Smooth muscle cell (in vitro differentiated cells): Measurements from ENCODE around the gene REXO4. TPM values are rescaled to one million over a fixed set of nuclear protein-coding genes. Genes with fewer than 3 reads are reported as not detected.
A peak's percentile ranks its signal among the peaks of the same experiment; 100 is the strongest.

ENCODE experiments used
- DNase-seq: peaks from one replicate; lab custom pipeline; 2025; ENCODE audit not compliant: unreplicated experiment; lab: John Stamatoyannopoulos, UW
- H2AFZ ChIP-seq: fragments of 200-600 bp; sonication (generic); 2 replicates; pipeline ENCODE4 v1.6.0; 2016; ENCODE audit warnings: antibody characterized with exemption, low read depth, mild to moderate bottlenecking
- H3F3A ChIP-seq: fragments of 200-600 bp; sonication (generic); 2 replicates; pipeline ENCODE4 v1.6.0; 2017; ENCODE audit warnings: antibody characterized with exemption, low read depth
- H3K27ac ChIP-seq: fragments of 200-600 bp; sonication (generic); 2 replicates; pipeline ENCODE4 v1.5.1; 2016; ENCODE audit warnings: low read depth, mild to moderate bottlenecking
- H3K27me3 ChIP-seq: fragments of 200-600 bp; sonication (generic); 2 replicates; pipeline ENCODE4 v1.6.1; 2016; ENCODE audit warnings: low read depth, mild to moderate bottlenecking
- H3K36me3 ChIP-seq: fragments of 200-600 bp; sonication (generic); 2 replicates; pipeline ENCODE4 v1.5.1; 2016; ENCODE audit warnings: low read depth
- H3K4me1 ChIP-seq: fragments of 200-600 bp; sonication (generic); 2 replicates; pipeline ENCODE4 v1.5.1; 2016; ENCODE audit warnings: low read depth
- H3K4me2 ChIP-seq: fragments of 200-600 bp; sonication (generic); 2 replicates; pipeline ENCODE4 v1.6.0; 2016; ENCODE audit warnings: mild to moderate bottlenecking
- H3K4me3 ChIP-seq: fragments of 200-600 bp; sonication (generic); 2 replicates; pipeline ENCODE4 v1.5.1; 2016; ENCODE audit warnings: mild to moderate bottlenecking
- H3K79me2 ChIP-seq: fragments of 200-600 bp; sonication (generic); 2 replicates; pipeline ENCODE4 v1.6.0; 2016; ENCODE audit warnings: low read depth, mild to moderate bottlenecking
- H3K9ac ChIP-seq: fragments of 200-600 bp; sonication (generic); 2 replicates; pipeline ENCODE4 v1.6.0; 2016; ENCODE audit warnings: low read depth
- H3K9me3 ChIP-seq: fragments of 200-600 bp; sonication (generic); replicated peaks from 2 replicates; pipeline ENCODE4 v1.5.1; 2016; ENCODE audit warnings: low read depth
- H4K20me1 ChIP-seq: fragments of 200-600 bp; sonication (generic); 2 replicates; pipeline ENCODE4 v1.6.0; 2016; ENCODE audit warnings: low read depth
- WGBS: methylation state at CpG from one replicate; pipeline ENCODE4 v1.1.7; 2016; ENCODE audit warnings: low lambda C conversion rate; 5-methylcytosine and 5-hydroxymethylcytosine counted together
- polyA plus RNA-seq: library from polyadenylated mRNA; unstranded; fragments of >200 nt; fragmentation: Nextera tagmentation; extraction: Ambion mirVana; gene quantifications from 2 replicates; pipeline ENCODE4 v1.2.1, GENCODE V29; 2016
- total RNA-seq: library from RNA; depleted of rRNA; stranded (reverse); fragments of >200 nt; gene quantifications from 2 replicates; pipeline ENCODE4 v1.2.3, GENCODE V29; 2014
- TF ChIP-seq, protein P1 (sequence below): fragments of 200-600 bp; sonication (generic); IDR thresholded peaks from 2 replicates; pipeline ENCODE4 v1.5.1; 2017; ENCODE audit warnings: borderline replicate concordance, mild to moderate bottlenecking, antibody characterized with exemption; ENCODE audit not compliant: insufficient read depth, poor library complexity, severe bottlenecking

REXO4 gene
- total and polyA plus RNA-seq, 2 experiments from 2014 or later = 11.5 to 18.5 TPM

DNA sequence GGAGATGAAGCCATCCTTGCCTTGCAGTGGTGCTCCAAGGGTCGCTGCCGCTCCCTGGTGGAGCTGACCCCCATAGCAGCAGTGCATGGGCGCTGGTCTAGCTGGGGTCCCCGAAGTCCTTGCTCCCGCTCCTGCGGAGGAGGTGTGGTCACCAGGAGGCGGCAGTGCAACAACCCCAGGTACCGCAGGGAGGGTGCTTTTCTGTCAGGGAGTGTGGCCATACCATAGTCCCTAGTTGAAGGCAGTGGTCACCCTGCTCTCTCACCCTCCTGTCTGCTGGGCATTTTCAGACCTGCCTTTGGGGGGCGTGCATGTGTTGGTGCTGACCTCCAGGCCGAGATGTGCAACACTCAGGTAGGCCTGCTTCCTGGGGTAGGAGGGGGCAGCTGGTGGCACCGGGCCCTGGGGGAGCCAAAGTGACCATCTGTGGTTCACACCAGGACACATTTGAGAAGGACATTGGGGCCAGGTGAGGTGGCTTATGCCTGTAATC lies 15.6 kb upstream of the REXO4 start:
- Histone ChIP-seq H3F3A (no peaks in the 10 kb centered on the region), H3K36me3 (no peaks in the 10 kb centered on the region), H3K27me3 (no peaks in the 10 kb centered on the region), H3K4me2 (no peak overlapping the region), H4K20me1 (no peaks in the 10 kb centered on the region), H3K9ac (no peak overlapping the region), H3K9me3 (no peaks in the 10 kb centered on the region), H3K4me1 (no peaks in the 10 kb centered on the region), H2AFZ (no peak overlapping the region), H3K4me3 (no peak overlapping the region), H3K27ac (no peak overlapping the region), H3K79me2 (no peaks in the 10 kb centered on the region)
- TF ChIP-seq, protein P1, sequence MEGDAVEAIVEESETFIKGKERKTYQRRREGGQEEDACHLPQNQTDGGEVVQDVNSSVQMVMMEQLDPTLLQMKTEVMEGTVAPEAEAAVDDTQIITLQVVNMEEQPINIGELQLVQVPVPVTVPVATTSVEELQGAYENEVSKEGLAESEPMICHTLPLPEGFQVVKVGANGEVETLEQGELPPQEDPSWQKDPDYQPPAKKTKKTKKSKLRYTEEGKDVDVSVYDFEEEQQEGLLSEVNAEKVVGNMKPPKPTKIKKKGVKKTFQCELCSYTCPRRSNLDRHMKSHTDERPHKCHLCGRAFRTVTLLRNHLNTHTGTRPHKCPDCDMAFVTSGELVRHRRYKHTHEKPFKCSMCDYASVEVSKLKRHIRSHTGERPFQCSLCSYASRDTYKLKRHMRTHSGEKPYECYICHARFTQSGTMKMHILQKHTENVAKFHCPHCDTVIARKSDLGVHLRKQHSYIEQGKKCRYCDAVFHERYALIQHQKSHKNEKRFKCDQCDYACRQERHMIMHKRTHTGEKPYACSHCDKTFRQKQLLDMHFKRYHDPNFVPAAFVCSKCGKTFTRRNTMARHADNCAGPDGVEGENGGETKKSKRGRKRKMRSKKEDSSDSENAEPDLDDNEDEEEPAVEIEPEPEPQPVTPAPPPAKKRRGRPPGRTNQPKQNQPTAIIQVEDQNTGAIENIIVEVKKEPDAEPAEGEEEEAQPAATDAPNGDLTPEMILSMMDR = no peak
- 86% methylated on average over 10 of the region's 11 CpGs for WGBS
- no peak for DNase-seq

DNA sequence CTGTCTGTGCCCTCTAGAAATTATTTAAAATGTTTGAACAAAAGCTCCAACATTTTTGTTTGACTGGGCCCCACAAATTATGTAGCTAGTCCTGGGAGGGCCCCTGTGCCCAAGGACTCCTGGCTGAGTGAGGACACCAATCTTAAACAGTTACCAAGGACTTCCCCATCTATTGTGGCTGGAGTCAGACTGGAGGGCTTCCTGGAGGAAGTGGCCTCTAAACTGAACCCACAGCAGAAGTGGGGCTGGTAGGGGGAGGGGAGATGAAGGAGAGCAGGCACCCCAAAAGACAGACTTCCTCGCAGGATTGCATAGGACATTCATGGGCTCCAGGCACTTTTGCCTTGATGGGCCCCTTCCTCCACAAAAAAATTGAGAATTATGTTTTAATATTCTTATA lies 12.4 kb upstream of the REXO4 start:
- TF ChIP-seq, protein P1 = no peak

DNA sequence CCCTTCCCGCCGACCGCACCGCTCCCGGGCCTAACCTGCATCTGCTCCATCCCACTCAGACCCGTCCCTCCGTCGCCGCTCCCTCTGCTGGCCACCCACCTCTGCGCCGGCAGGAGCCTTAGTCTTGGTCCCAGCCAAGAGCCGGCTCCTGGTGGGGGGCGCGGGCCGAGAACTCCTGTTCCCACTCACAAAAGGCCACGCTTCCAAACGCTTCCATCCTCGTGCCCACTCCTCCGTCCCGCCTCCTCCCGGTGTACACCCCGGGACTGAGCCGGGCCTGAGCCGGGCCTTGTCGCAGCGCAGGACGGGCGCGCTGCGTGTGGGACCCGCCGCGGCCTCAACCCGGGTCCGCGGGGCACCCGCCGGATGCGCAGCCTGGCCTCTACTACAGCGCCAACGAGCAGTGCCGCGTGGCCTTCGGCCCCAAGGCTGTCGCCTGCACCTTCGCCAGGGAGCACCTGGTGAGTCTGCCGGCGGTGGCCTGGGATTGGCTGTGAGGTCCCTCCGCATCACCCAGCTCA lies 11.9 kb upstream of the REXO4 start:
- Histone ChIP-seq H3K4me1 (peaks cover 2% of the 10 kb centered on the region), H4K20me1 (no peaks in the 10 kb centered on the region), H3K4me2 (peak overlapping the region; percentile 57), H3K79me2 (no peaks in the 10 kb centered on the region), H3K27me3 (peaks cover 11% of the 10 kb centered on the region), H3K36me3 (no peaks in the 10 kb centered on the region), H3K4me3 (peak overlapping the region; percentile 16), H3K9me3 (no peaks in the 10 kb centered on the region), H3K9ac (no peak overlapping the region), H3F3A (no peaks in the 10 kb centered on the region), H2AFZ (no peak overlapping the region), H3K27ac (no peak overlapping the region)
- 16% methylated on average over 49 of the region's 49 CpGs for WGBS
- peak; percentile 8 for DNase-seq
- TF ChIP-seq, protein P1 = peak; percentile 39

More for the DNA sequence above, 12.4 kb upstream of the REXO4 start:
- Histone ChIP-seq H4K20me1 (no peaks in the 10 kb centered on the region), H3K9ac (no peak overlapping the region), H3K79me2 (no peaks in the 10 kb centered on the region), H2AFZ (no peak overlapping the region), H3K36me3 (no peaks in the 10 kb centered on the region), H3K4me2 (no peak overlapping the region), H3K9me3 (no peaks in the 10 kb centered on the region), H3K27me3 (peaks cover 11% of the 10 kb centered on the region), H3K4me1 (peaks cover 2% of the 10 kb centered on the region), H3K27ac (no peak overlapping the region), H3F3A (no peaks in the 10 kb centered on the region), H3K4me3 (no peak overlapping the region)
- WGBS = 100% methylated on average over 1 of the region's 1 CpG
- no peak for DNase-seq

DNA sequence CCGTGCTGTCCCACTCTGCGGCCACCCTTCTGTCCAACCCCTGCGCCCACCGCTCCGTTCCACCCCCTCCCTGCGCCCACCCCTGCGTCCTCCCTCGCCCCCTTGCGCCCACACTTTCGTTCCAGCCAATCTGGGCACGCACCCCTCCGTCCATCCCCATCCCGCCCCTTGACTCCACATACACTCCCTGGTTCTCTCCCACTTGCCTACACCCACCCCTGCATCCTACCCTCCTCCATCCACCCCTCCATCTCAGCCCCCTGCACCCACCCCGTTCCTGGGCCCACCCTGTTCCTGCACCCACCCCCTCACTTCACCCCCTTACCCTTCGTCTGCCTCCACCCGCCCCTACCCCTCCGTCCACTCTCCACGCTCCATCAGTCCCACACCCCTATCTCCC lies 11.4 kb upstream of the REXO4 start:
- Histone ChIP-seq H2AFZ (no peak overlapping the region), H3F3A (no peaks in the 10 kb centered on the region), H3K4me3 (peak overlapping the region; percentile 41), H3K9me3 (no peaks in the 10 kb centered on the region), H3K79me2 (no peaks in the 10 kb centered on the region), H3K9ac (no peak overlapping the region), H4K20me1 (no peaks in the 10 kb centered on the region), H3K4me2 (peak overlapping the region; percentile 57), H3K4me1 (peaks cover 2% of the 10 kb centered on the region), H3K27ac (no peak overlapping the region), H3K27me3 (peaks cover 11% of the 10 kb centered on the region), H3K36me3 (no peaks in the 10 kb centered on the region)
- TF ChIP-seq, protein P1 = no peak
- 6% methylated on average over 2 of the region's 18 CpGs for WGBS
- DNase-seq = no peak
